ENCODE data around the gene BOLL.
"Not testable (repeated sequence)": the region's sequence is repeated elsewhere in the genome, so short reads cannot be mapped to it uniquely, and the experiment has no call there.

Gene BOLL

DNA sequence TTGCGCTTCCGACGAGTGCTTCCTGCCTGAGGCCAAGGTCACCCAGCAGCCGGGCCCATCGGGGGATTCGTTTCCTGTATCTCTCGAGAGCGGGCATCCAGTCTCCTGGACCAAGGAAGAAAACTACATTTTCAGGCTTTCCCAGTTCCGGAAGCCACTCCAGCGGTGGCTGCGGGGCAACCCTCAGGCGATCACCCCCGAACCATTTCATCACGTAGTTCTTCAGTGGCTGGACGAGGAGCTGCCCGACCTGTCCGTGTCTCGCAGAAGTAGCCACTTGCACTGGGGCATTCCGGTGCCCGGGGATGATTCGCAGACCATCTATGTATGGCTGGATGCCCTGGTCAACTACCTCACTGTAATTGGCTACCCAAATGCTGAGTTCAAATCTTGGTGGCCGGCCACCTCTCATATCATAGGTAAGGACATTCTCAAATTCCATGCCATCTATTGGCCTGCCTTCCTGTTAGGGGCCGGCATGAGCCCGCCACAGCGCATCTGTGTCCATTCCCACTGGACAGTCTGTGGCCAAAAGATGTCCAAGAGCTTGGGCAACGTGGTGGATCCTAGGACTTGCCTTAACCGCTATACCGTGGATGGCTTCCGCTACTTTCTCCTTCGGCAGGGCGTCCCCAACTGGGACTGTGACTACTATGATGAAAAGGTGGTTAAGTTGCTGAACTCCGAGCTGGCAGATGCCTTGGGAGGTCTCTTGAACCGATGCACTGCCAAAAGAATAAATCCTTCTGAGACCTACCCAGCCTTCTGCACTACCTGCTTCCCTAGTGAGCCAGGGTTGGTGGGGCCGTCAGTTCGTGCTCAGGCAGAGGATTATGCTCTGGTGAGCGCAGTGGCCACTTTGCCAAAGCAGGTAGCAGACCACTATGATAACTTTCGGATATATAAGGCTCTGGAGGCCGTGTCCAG is 78.9 kb downstream of the BOLL start:
- DNase-seq, result no peak

- peak; percentile 68 for DNase-seq
Observed at GRCh38 chr2:197705121-197705911, 79.8 kb downstream of the BOLL start, which contains the start of gene MARS2. Gene MARS2, plus strand, starts transcription at chr2:197705369. Its CDS starts 37 bp downstream, at chr2:197705406.

DNA sequence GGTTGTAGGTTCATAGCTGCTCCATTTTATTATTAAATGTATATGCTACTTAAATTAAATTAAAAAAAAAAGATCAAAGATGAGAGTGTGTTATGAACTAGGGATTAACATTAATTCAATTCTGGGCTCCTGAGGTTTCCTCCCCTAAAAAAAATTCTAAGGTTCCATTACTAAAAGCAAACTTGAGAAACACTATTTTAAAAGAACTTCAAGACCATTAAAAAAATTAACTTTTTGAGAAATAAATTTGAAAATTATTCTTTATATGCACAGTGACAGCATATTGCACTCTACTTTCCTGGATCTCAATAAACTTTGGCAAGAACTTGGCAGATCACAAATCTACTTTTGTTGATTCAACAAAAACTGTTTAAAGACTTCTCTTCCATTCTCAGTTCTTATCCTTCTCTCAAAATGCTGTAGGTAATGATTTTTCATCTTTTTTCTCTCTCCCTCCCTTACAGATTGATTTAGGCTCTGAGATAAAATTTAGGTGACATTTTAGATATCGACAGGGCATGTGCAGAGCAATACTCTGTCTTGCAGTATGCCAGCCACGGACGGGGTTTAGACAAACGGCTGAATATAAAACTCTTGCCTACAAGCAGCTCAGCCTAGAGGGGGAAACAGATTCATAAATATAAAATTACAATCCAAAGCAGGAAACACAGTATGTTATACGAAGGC is 80.5 kb downstream of the BOLL start:
- DNase-seq, result no peak

GRCh38 chr2:197700960-197701359 is 84.2 kb downstream of the BOLL start:
- DNase-seq, result no peak

- DNase-seq, result not testable (repeated sequence)
Observed at GRCh38 chr2:197699724-197700123, 85.4 kb downstream of the BOLL start.

DNA sequence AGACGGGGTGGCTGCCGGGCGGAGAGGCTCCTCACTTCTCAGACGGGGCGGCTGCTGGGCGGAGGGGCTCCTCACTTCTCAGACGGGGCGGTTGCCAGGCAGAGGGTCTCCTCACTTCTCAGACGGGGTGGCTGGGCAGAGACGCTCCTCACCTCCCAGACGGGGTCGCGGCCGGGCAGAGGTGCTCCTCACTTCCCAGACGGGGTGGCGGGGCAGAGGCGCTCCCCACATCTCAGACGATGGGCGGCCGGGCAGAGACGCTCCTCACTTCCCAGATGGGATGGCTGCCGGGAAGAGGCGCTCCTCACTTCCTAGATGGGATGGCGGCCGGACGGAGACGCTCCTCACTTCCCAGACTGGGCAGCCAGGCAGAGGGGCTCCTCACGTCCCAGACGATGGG is 88.5 kb downstream of the BOLL start:
- DNase-seq, result not testable (repeated sequence)

- DNase-seq, result not testable (repeated sequence)
Observed at GRCh38 chr2:197695971-197696370, 89.1 kb downstream of the BOLL start.

DNA sequence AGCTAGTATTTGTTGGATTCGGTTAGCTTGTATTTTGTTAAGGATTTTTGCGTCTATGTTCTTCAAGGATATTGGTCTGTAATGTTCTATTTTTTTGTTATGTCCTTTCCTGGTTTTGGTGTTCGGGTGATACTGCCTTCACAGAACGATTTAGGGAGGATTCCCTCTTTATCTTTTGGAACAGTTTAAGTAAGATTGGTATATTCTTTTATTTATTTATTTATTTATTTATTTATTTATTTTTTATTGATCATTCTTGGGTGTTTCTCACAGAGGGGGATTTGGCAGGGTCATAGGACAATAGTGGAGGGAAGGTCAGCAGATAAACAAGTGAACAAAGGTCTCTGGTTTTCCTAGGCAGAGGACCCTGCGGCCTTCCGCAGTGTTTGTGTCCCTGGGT is 89.9 kb downstream of the BOLL start:
- not testable (repeated sequence) for DNase-seq

- DNase-seq, result no peak
Observed at GRCh38 chr2:197677483-197677882, 107.6 kb downstream of the BOLL start.

- DNase-seq, result no peak
Observed at GRCh38 chr2:197677056-197677455, 108.1 kb downstream of the BOLL start.
